ENCODE data around the gene SLC46A3.

DNA sequence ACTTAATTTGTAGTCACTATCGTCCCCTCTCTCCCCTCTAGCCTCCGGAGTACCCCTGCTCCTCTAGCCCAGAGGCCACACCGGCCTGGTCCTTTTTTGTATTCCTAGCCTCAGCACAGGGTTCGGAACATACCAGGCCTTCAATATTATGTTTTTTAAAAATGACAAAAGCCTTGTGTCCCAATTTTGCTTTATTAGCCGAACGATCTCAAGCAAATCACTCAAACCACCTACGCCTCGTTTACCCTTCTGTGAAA, 60.3 kb downstream of the SLC46A3 start:
- TF ChIP-seq, protein P1, sequence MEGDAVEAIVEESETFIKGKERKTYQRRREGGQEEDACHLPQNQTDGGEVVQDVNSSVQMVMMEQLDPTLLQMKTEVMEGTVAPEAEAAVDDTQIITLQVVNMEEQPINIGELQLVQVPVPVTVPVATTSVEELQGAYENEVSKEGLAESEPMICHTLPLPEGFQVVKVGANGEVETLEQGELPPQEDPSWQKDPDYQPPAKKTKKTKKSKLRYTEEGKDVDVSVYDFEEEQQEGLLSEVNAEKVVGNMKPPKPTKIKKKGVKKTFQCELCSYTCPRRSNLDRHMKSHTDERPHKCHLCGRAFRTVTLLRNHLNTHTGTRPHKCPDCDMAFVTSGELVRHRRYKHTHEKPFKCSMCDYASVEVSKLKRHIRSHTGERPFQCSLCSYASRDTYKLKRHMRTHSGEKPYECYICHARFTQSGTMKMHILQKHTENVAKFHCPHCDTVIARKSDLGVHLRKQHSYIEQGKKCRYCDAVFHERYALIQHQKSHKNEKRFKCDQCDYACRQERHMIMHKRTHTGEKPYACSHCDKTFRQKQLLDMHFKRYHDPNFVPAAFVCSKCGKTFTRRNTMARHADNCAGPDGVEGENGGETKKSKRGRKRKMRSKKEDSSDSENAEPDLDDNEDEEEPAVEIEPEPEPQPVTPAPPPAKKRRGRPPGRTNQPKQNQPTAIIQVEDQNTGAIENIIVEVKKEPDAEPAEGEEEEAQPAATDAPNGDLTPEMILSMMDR (IDR thresholded peaks at IDR 0.05): no peak
- TF ChIP-seq POLR2AphosphoS5 (IDR thresholded peaks at IDR 0.05) (no peak), EP300 (IDR thresholded peaks at IDR 0.05) (no peak)

All from upper lobe of left lung (tissue), 4 donors.